Cardiac muscle cell (in vitro differentiated cells and primary cell): ENCODE data around the gene ARMC9. TPM values are rescaled to one million over a fixed set of nuclear protein-coding genes. Genes with fewer than 3 reads are reported as not detected.

Experiments
- DNase-seq, 2 donors: peaks; one replicate each; pipeline versions ENCODE4 v3.0.0 to v3.0.0-alpha.2; 2010 to 2017; ENCODE audit warnings: low read depth in 1 of 2, low spot score in 1 of 2
- H3K27ac ChIP-seq: fragments of 200-600 bp; sonication (generic); 2 replicates; pipeline ENCODE4 v1.5.1; 2016
- H3K27me3 ChIP-seq: fragments of 200-600 bp; sonication (generic); 2 replicates; pipeline ENCODE4 v1.6.0; 2016; ENCODE audit warnings: control low read depth
- H3K36me3 ChIP-seq: fragments of 200-600 bp; sonication (generic); 2 replicates; pipeline ENCODE4 v1.5.1; 2016; ENCODE audit warnings: control low read depth
- H3K4me1 ChIP-seq: fragments of 200-600 bp; sonication (generic); 2 replicates; pipeline ENCODE4 v1.8.1; 2017; ENCODE audit warnings: low read depth, mild to moderate bottlenecking, mixed run types
- H3K4me3 ChIP-seq: fragments of 200-600 bp; sonication (generic); 2 replicates; pipeline ENCODE4 v1.5.1; 2016; ENCODE audit warnings: mild to moderate bottlenecking
- H3K9me3 ChIP-seq: fragments of 200-600 bp; sonication (generic); 2 replicates; pipeline ENCODE4 v1.5.1; 2017; ENCODE audit warnings: low read depth, mild to moderate bottlenecking, control low read depth
- CTCF ChIP-seq: IDR thresholded peaks from 2 replicates; pipeline ENCODE4 v1.5.1; 2012; ENCODE audit warnings: low read depth, mild to moderate bottlenecking, low read length
- polyA plus RNA-seq: library from polyadenylated mRNA; unstranded; fragments of >200 nt; fragmentation: Nextera tagmentation; extraction: Ambion mirVana; gene quantifications from 2 replicates; pipeline ENCODE4 v1.2.1, GENCODE V29; 2016
- total RNA-seq: library from RNA; depleted of rRNA; stranded (reverse); fragments of >200 nt; gene quantifications from 2 replicates; pipeline ENCODE4 v1.2.3, GENCODE V29; 2016

Gene ARMC9
- total and polyA plus RNA-seq, 2 experiments from 2014 or later = 27.4 to 30.0 TPM

DNA sequence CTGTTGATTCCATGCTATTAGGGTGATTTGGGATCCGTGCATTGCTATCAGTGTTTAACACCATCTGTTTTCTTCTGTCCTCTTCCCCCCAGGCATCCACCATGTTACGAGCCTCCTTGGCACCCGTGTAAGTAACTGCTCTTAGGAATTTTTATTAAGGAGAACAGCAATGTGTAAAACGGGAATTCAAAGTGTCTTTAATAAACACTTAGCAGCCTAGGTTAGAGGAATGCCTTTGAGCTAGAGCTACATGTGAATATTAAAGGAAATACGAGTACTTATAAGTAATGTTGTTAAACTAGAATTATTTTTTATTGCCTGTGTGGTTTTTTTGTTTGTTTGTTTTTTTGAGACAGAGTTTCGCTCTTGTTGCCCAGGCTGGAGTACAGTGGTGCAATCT, 58.1 kb downstream of the ARMC9 start:
- H3K27me3 ChIP-seq = no peaks in the 10 kb centered on the region
- peaks cover 2% of the 10 kb centered on the region for H3K36me3 ChIP-seq
- H3K9me3 ChIP-seq = no peaks in the 10 kb centered on the region
- H3K27ac ChIP-seq = no peak overlapping the region
- no peak for DNase-seq
- no peak for TF ChIP-seq CTCF
- no peak overlapping the region for H3K4me3 ChIP-seq
- H3K4me1 ChIP-seq = no peaks in the 10 kb centered on the region

GRCh38 chr2:231257763-231258162, 59.3 kb downstream of the ARMC9 start:
- no peaks in the 10 kb centered on the region for H3K4me1 ChIP-seq
- H3K27me3 ChIP-seq = no peaks in the 10 kb centered on the region
- peaks cover 2% of the 10 kb centered on the region for H3K36me3 ChIP-seq
- no peaks in the 10 kb centered on the region for H3K9me3 ChIP-seq
- no peak for DNase-seq
- no peak overlapping the region for H3K27ac ChIP-seq
- H3K4me3 ChIP-seq = no peak overlapping the region
- no peak for TF ChIP-seq CTCF

DNA sequence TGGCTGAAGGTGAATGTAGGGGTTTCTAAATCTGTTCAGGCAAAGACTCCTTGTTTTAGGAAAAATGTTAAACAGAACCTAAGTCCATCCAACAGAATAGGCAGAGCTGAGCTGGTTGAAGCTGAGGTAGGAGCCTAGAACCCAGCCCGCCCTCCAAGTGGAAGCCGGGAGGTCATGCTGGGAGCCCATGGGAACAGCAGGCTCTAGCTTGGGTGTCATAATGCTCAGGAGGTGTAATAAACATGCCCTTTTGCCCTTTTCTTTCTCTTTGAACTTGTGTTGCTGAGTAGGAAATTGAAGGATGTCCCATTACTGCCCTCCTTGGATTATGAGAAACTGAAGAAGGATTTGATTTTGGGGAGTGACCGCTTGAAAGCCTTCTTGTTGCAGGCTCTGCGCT, 60.3 kb downstream of the ARMC9 start:
- no peak for TF ChIP-seq CTCF
- DNase-seq = no peak
- H3K27ac ChIP-seq = no peak overlapping the region
- peaks cover 4% of the 10 kb centered on the region for H3K36me3 ChIP-seq
- H3K4me1 ChIP-seq = no peaks in the 10 kb centered on the region
- no peak overlapping the region for H3K4me3 ChIP-seq
- H3K27me3 ChIP-seq = no peaks in the 10 kb centered on the region
- H3K9me3 ChIP-seq = no peaks in the 10 kb centered on the region

DNA sequence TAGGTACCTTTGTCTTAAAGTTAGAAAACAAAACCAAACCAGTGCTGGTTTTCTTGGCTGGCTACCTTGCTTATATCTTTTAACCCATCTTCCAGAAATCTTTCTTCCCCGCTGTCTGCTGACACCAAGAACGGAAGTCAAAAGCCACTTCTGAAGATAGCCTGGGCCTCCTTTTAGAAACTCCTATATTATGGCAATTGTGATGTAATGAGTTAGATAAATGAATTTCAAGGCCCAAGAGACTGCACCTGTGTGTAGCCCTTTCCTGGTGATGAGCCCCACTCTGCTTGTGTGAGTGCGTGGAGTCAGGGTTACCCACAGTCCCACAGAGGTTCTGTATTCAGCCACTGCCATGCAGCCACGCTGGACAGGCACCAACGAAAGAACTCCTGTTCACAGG, 60.7 kb downstream of the ARMC9 start:
- no peaks in the 10 kb centered on the region for H3K9me3 ChIP-seq
- no peaks in the 10 kb centered on the region for H3K4me1 ChIP-seq
- H3K27me3 ChIP-seq = no peaks in the 10 kb centered on the region
- H3K27ac ChIP-seq = no peak overlapping the region
- no peak overlapping the region for H3K4me3 ChIP-seq
- DNase-seq = no peak
- peaks cover 4% of the 10 kb centered on the region for H3K36me3 ChIP-seq
- no peak for TF ChIP-seq CTCF

DNA sequence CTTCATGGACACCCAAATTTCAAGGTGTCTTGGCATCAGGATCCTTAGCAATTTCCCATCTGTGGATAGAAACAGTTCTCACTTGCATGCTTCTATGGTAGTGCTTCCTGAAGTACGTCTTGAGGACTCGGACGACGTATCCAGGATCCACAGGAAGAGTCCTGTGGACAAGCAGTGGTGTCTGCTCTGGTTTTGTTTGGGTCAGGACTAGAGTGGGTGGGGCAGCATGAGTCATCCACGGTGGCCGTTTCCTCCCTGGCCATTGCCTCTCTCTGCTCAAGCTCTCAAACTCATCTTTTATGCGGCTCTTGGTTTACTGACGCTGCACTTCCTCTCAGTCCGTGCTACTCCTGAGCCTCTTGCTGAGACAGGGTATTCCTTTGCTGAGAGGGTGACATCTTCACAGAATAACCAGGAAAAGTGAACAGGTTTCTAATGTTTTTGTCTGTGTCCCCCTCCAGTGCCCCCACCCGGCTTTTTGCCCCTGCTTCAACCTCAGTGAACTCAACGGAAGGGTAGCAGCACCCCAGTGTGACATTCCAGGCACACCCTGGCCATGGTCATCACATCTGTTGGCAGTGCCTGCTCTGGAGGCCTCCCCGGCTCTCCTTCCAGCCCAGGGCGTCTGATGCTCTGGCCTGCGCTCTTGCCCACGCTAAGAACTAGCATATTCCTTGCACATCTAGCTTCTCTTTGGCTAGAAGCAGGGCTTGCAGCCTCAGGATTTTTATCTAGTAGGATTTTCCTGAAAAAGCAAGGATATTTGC, 62.2 kb downstream of the ARMC9 start:
- Histone ChIP-seq H3K4me3 (no peak overlapping the region), H3K27ac (no peak overlapping the region), H3K9me3 (no peaks in the 10 kb centered on the region), H3K27me3 (no peaks in the 10 kb centered on the region), H3K4me1 (no peaks in the 10 kb centered on the region), H3K36me3 (peaks cover 4% of the 10 kb centered on the region)
- no peak for TF ChIP-seq CTCF
- DNase-seq = peak in 1 of 2 donors; percentile 10
